GM18873 (cell line): ENCODE data around the gene ABHD17A.
"Not testable (repeated sequence)": the region's sequence is repeated elsewhere in the genome, so short reads cannot be mapped to it uniquely, and the experiment has no call there.

ENCODE experiments used
- ATAC-seq: cut with Tn5 transposase; IDR thresholded peaks from one replicate; pipeline ENCODE4 v1.9.1; 2021; ENCODE audit warnings: mild to moderate bottlenecking, moderate library complexity, moderate number of reproducible peaks; ENCODE audit not compliant: unreplicated experiment, low FRiP score

The ABHD17A gene

DNA sequence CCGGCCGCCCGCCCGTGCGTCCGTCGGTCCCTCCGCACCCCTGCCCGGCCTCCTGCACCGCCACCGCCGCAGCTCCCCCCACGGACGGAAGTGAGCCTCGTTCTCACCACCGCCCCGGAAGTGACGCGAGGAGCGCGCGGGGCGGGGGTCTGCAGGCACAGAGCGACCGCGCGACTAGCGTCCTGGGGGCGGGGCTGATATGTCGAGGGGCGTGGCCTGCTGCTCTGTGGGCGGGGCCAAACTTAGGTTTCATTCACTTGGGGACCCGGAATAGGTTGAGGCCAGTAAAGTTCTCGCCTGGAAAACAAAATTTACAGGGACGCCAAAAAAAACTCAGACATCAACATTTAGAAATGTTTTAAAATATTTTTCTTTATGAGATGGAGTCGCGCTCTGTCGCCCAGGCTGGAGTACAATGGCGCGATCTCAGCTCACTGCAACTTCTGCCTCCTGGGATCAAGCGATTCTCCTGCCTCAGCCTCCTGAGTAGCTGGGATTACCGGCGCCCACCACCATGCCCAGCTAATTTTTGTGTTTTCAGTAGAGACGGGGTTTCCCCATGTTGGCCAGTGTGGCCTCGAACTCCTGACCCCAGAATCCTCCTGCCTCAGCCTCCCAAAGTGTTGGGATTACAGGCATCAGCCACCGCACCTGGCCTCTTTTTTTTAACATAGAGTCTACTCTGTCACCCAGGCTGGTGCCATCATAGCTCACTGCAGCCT lies at the start of gene ABHD17A:
ABHD17A (minus strand) TSS at position 99 of the 722 bp plus-strand sequence. CDS start 3,930 bp downstream, outside the sequence.
- ATAC-seq, result not testable (repeated sequence)

DNA sequence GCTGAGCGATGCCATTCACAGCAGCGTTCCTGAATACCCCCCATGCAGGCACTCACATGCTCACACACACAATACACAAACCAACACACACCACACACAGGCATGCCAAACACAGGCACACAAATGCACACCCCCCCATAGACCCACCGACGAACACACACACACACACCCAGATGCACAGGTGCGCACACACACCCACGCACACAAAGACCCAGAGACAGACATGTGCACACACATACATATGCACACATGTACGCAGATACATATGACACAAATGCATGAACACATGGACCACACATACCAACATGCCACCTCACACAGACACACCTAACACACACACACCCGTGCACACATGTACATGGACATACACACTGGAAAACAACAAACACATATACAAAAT lies 48.6 kb upstream of the ABHD17A start:
- no peak for ATAC-seq

DNA sequence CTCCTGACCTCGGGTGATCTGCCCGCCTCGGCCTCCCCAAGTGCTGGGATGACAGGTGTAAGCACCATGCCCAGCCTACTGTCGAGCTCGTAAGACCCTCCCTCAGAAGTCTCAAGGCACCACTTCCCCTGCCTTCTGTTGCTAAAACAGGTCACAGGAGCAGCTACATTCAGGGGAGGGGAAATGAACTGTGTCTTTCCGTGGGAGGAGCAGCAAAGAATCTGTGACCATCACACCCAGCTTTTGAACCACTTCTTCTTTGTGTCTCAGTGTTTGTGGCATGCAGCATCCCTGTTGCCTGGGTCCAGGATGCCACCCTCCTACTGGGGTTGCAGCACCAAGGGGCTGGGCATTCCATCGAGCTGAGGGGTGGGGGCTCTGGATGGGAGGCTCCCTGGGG lies 47.9 kb upstream of the ABHD17A start:
- ATAC-seq, result no peak

DNA sequence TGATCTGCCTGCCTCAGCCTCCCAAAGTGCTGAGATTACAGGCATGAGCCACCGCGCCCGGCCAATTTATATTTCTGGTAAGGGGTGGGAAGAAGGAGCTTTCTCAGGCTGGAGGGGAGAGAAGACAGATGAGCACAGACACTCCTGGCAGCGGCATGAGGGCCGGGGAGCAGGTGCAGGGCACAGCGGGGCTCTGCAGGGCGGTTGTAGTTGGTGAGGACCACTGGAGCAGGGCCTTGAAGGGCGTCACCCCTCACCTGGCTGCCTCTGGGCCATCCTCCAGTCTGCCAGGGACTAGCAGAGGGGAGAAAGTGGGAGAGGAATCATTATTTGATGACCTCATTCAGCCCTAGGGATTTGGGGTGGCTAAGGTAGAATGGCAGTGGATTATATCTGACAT lies 47.1 kb upstream of the ABHD17A start:
- ATAC-seq, result no peak

- ATAC-seq, result no peak
Measured at GRCh38 chr19:1931445-1931844, 46.1 kb upstream of the ABHD17A start.

DNA sequence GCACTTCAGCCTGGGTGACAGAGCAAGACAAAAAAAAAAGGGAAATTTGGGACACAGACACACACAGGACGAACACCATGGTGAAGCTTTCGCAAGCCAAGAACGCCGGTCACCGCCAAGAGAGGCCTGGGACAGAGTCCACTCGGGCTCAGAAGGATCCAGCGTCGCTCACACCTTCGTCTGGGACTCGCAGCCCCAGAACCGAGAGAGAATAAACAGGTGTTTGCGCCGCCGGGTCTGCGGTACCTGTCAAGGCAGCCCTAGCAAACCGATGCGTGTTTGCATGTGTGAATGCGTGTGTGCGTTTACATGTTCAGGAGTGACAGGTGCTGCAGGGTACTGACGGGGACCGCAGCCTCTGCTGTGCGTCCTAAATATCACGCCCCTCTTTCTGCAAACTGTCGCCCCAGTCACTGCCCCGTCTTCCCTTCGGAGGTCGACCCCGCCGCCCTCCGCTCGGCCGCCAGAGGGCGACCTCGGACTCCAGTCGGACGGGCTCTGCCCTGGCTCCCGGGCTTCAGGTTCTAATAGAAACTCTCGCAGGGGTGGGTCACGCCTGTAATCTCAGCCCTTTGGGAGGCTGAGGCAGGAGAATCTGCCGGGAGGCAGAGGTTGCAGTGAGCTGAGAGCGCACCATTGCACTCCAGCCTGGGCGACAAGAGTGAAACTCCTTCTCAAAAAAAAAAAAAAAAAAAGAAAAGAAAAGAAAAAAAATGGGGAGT lies 43.9 kb upstream of the ABHD17A start:
- ATAC-seq, result no peak

DNA sequence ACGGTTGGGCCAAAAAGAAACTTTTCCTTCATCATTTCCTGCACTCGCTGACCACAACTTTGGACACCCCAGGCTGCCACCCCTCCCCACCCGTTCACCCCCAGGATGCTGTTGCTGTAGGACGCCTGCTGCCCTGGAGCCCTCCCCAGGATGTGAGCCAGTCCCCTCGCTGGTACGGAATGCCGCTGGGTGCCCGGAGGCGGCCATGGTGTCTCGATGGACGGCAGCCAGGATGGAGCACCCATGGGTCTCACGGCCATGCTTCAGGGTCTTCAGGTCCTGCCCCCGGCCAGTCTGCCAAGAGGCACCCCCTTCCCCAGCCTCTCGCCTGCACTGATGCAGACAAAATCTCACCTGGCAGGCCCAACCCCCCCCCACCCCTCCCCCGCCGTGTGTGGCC lies 40.2 kb upstream of the ABHD17A start:
- ATAC-seq, result no peak

DNA sequence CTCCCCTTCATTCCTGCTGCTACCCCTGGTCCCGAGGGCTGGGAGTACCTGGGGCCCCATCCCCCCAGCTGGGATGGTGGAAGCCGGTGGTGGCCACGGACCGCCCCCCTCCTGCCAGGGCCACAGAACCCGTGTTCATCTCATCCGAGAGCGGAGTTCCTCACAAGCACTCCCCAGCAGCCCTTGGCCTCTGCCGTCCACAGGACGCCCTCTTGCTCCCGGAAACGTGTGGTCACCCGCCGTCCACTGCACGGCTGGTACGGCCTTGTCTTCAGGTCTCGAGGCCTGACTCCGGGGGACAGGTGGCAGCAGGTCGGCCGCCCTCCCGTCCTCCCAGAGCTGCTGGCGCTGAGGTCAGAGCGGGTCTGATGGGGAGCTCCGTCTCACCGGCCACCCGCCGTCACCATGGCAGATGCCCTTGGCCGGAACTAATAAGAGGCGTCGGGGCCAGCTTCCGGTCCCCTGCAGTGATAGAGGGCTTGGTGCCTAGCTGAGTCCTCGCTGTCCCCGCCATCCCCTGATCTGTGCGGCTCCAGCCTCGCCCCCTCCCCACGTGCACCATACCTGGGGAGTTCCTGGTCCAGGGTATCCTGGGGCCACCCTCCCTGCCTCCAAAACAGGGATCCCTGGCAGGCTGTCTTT lies 39.1 kb upstream of the ABHD17A start:
- no peak for ATAC-seq

DNA sequence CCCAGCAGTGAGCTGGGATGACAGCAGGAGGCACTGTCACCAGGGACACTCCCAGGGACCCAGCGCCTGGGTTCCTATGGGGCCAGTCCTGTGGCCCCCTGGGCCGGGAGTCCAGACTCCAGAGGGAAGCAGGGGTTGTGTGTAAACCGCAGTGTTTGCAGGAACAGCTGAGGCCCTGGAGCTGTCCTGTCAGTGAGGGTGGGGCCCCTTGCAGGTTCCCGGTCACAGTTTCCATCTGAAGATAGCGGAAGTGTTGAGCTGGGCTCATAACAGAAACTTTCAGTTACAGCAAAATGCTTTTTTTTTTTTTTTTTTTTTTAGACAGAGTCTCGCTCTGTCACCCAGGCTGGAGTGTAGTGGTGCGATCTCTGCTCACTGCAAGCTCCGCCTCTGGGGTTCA lies 38.0 kb upstream of the ABHD17A start:
- ATAC-seq, result no peak

- ATAC-seq, result no peak
Measured at GRCh38 chr19:1922803-1923202, 37.5 kb upstream of the ABHD17A start.

DNA sequence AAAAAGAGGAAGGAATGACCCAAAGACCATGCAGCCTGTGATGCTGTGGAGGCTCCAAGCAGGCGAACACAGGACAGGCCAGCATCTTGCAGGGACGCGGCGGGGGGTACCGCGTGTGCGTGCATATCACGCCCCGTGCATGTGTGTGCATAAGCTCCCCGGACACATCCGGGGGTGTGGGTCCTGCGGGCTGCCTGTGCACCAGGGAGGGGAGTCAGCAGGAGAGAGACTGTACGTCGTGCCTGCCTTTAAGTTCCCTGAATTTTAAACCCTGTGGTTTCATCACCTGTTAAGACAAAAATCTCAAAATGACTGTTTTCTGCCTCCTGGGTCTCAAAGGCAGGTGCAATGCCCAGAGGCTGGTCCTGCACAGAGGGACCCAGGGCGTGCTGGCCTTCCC lies 36.5 kb upstream of the ABHD17A start:
- ATAC-seq, result no peak

DNA sequence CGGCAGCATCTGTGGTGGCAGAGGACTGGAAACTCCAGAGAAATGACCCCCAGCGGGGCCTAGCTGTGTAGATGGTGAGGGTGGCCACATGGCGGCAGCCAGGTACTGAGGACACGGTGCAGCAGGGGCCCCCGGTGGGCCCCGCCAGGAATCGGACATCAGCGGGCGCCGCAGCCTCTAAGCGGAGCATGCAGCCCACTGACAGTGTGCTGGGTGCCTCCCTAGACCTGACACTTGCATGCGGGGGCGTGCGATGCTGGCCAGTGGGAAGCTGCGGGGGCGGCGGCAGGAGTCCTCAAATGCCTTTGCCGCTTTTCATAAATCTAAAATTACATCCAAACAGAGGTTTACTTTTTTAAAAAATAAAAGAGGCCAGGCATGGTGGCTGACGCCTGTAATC lies 36.0 kb upstream of the ABHD17A start:
- no peak for ATAC-seq

- ATAC-seq, result no peak
Measured at GRCh38 chr19:1920644-1921043, 35.3 kb upstream of the ABHD17A start.

GRCh38 chr19:1918975-1919374 lies 33.7 kb upstream of the ABHD17A start:
- ATAC-seq, result no peak

GRCh38 chr19:1917926-1918325 lies 32.6 kb upstream of the ABHD17A start:
- no peak for ATAC-seq

GRCh38 chr19:1917146-1917545 lies 31.9 kb upstream of the ABHD17A start:
- ATAC-seq, result no peak

DNA sequence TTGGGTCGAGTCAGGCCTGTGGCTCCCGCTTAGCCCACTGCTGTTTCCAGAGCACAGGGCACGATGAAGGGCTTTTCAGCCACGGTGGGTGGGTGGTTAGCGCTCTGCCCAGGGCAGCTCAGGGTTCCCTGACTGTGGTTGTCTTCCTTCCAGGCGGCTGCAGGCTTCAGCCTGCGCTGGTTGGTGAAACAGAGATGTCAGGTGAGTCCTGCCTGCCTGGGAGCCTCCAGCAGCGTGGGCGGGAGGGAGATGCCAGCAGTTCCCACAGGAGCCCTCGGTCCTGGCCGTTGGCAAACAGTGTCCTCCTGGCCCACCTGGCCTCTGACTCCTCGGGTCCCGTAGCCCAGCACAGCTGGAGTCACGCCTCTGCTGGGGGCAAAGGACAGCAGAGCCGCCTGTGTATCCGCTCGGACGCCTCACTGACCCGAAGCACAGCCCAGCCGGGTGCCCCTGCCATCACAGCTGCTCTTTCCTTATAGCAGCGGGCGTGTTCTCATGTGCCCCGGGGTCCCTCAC lies 29.6 kb upstream of the ABHD17A start:
- no peak for ATAC-seq

DNA sequence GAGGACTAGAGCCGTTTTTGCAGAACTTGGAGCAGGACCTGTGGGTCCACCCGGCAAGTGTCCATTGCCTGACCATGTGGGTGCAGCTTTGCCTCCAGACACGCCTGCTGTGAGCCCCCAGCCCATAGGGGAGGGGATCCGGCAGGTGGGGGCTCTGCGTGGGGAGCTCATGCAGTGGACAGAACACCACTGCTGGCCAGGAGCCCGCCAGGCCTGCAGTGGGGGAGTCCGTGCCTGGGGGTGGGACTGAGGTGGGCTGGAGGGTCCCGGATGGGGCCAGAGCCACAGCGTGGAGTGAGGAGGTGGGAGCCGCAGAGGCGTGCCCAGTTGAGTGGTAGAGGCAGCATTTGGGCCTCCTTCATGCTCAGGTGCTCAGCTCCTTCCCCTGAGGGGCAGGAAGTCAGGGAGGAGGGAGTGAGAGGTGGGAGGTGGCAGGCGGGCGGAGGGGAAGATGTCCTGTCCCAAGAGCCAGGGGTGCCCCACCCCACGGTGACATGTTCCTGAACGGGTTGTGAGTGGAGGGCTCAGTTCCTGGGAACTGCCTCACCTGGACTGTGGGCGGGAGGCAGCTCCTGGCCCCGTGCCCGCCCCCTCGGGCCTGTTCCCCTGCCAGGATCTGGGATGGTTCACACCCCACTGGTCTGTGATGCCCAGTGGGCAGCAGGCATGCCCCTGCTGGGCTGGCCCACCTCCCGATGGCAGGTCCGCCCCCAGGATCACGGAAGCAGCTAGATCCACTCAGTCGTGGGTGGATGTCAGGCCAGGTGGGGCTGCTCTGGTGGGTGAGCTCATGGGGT lies 28.7 kb upstream of the ABHD17A start:
- no peak for ATAC-seq

DNA sequence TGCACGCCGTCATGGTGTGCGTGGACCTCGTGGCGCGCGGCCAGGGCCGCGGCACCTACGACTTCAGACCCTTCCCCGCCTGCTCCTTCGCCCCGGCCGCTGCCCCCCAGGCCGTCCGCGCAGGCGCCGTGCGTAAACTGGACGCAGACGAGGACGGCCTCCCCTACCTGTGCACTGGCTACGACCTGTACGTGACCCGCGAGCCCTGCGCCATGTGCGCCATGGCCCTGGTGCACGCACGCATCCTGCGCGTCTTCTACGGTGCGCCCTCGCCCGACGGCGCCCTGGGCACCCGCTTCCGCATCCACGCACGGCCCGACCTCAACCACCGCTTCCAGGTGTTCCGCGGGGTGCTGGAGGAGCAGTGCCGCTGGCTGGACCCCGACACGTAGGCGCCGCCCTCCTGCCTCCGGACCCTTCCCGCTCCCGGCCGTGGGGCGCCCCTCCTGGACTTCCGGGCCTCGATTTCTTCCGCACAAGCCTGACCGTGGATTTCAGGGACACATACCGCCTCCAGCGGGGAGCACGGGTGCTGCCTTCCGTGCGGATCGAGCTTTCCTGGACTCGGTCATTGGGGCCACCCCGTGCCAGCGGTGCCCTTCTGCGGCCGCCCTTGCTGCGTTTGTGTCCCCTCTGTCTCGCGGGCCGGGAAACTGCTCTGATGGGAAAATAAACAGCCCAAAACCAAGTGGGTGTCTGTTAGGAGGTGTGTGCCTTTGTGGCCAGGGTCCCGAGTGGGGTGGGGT lies 27.6 kb upstream of the ABHD17A start:
- ATAC-seq, result no peak

DNA sequence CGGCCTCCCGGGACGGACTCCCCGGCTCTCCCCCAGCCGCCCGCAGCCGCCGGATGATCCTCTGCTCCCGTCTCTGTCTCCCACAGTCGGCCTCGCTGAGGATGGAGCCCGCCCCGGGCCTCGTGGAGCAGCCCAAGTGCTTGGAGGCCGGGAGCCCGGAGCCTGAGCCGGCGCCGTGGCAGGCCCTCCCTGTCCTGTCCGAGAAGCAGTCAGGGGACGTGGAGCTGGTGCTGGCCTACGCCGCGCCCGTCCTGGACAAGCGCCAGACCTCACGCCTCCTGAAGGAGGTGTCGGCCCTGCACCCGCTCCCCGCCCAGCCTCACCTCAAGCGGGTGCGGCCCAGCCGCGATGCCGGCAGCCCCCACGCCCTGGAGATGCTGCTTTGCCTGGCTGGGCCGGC lies 26.7 kb upstream of the ABHD17A start:
- no peak for ATAC-seq
